ENCODE results near the gene VEGFA.

DNA sequence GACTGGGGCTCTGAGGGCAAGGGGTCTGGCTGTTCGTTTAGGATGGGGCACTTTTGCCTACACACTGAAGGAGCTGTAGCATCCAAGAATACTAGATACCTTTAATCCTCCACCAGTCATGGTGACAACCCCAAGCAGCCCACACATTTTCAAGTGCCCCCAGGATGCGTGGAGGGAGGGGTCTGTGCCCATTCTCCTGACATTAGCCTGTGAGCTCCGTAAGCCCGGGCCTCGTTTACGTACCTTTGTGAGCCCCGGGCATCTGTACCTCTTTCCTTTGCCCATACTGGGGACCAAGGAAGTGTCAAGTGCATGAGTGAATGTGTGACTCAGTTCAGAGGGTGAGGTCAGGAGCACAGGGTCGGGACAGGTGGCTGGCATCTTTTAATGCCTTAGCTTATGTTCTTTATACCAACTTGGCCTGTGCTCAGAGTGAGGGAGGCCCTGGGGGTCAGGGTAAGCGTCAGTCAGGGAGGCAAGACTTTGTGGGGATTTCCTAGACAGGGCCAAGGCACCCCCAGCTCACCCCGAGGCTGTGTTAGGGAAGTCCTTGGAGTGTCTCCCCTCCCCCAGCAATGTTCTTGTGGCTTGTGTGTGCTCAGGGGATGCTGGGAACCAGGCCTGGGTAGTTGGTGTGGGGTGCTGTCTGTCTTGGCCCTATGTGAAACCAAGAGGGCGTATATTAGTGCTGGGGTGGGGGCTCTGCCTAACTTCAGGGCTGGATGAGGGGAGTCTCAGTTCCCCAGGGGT is 12.9 kb downstream of the VEGFA start:
- TF ChIP-seq, protein P1, sequence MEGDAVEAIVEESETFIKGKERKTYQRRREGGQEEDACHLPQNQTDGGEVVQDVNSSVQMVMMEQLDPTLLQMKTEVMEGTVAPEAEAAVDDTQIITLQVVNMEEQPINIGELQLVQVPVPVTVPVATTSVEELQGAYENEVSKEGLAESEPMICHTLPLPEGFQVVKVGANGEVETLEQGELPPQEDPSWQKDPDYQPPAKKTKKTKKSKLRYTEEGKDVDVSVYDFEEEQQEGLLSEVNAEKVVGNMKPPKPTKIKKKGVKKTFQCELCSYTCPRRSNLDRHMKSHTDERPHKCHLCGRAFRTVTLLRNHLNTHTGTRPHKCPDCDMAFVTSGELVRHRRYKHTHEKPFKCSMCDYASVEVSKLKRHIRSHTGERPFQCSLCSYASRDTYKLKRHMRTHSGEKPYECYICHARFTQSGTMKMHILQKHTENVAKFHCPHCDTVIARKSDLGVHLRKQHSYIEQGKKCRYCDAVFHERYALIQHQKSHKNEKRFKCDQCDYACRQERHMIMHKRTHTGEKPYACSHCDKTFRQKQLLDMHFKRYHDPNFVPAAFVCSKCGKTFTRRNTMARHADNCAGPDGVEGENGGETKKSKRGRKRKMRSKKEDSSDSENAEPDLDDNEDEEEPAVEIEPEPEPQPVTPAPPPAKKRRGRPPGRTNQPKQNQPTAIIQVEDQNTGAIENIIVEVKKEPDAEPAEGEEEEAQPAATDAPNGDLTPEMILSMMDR (IDR thresholded peaks at IDR 0.05; ENCODE audit: control extremely low read depth in 1 of 3, insufficient read depth in 1 of 3, low read depth in 1 of 3, low read length in 3 of 3): no peak
- TF ChIP-seq RNF2 (IDR thresholded peaks at IDR 0.05; ENCODE audit: borderline replicate concordance, low read depth, low read length, missing control alignments, poor library complexity, severe bottlenecking): no peak
- TF ChIP-seq POLR2A (IDR thresholded peaks at IDR 0.05; ENCODE audit: control extremely low read depth in 1 of 2, low read depth in 2 of 2, low read length in 2 of 2): no peak
- no peak for TF ChIP-seq RAD21 (IDR thresholded peaks at IDR 0.05 in 1 of 2, conservative IDR thresholded peaks at IDR 0.05 in 1 of 2; ENCODE audit: low read depth in 2 of 2, low read length in 2 of 2)
- no peak for TF ChIP-seq POLR2AphosphoS5 (IDR thresholded peaks at IDR 0.05; ENCODE audit: low read depth, low read length)
- no peak for TF ChIP-seq ZNF274 (IDR thresholded peaks at IDR 0.05; ENCODE audit: borderline replicate concordance, extremely low read depth, low read length)
- no peak for TF ChIP-seq JUN (IDR thresholded peaks at IDR 0.05; ENCODE audit: low read depth, low read length)
- no peak for TF ChIP-seq YY1 (IDR thresholded peaks at IDR 0.05; ENCODE audit: low read depth, low read length)
- TF ChIP-seq SIN3A (conservative IDR thresholded peaks at IDR 0.05 in 1 of 2, IDR thresholded peaks at IDR 0.05 in 1 of 2; ENCODE audit: low read depth in 1 of 2, low read length in 2 of 2): no peak
